DMS114 treated with DMSO at 0.1 percent for 48 hours (cell line): Measurements from ENCODE around the gene IL4.

Source experiments
- DNase-seq: peaks from one replicate; lab custom pipeline; 2025; ENCODE audit not compliant: unreplicated experiment; lab: John Stamatoyannopoulos, UW

Gene IL4

GRCh38 chr5:132673488-132673887, 301 bp upstream of the IL4 start:
- DNase-seq: no peak

- DNase-seq: no peak
Observed at GRCh38 chr5:132674671-132675506, 1.1 kb downstream of the IL4 start.

GRCh38 chr5:132675936-132676689, 2.3 kb downstream of the IL4 start:
- DNase-seq: no peak

GRCh38 chr5:132677191-132677590, 3.4 kb downstream of the IL4 start:
- no peak for DNase-seq

GRCh38 chr5:132677682-132678400, 4.1 kb downstream of the IL4 start:
- no peak for DNase-seq

- DNase-seq: no peak
Observed at GRCh38 chr5:132678735-132679134, 4.9 kb downstream of the IL4 start.

- no peak for DNase-seq
Observed at GRCh38 chr5:132679166-132679565, 5.4 kb downstream of the IL4 start.

GRCh38 chr5:132679717-132680380, 6.1 kb downstream of the IL4 start:
- no peak for DNase-seq

GRCh38 chr5:132680780-132681475, 7.1 kb downstream of the IL4 start:
- DNase-seq: no peak

GRCh38 chr5:132681476-132681831, 7.7 kb downstream of the IL4 start:
- no peak for DNase-seq

GRCh38 chr5:132681983-132682382, 8.2 kb downstream of the IL4 start:
- no peak for DNase-seq

- no peak for DNase-seq
Observed at GRCh38 chr5:132684491-132684890, 10.7 kb downstream of the IL4 start.

GRCh38 chr5:132684922-132685720, 11.3 kb downstream of the IL4 start:
- no peak for DNase-seq

GRCh38 chr5:132686193-132686592, 12.4 kb downstream of the IL4 start:
- DNase-seq: no peak

GRCh38 chr5:132687995-132688394, 14.2 kb downstream of the IL4 start:
- no peak for DNase-seq

- no peak for DNase-seq
Observed at GRCh38 chr5:132688536-132689339, 14.9 kb downstream of the IL4 start.

- DNase-seq: no peak
Observed at GRCh38 chr5:132689513-132689912, 15.7 kb downstream of the IL4 start.

GRCh38 chr5:132690156-132690555, 16.4 kb downstream of the IL4 start:
- DNase-seq: no peak
